PC-9 (cell line): ENCODE results near the gene NUDT6. TPM values are rescaled to one million over a fixed set of nuclear protein-coding genes. Genes with fewer than 3 reads are reported as not detected.
"Not testable (repeated sequence)": the region's sequence is repeated elsewhere in the genome, so short reads cannot be mapped to it uniquely, and the experiment has no call there.

Experiments used
- BruUV-seq: library from RNA; stranded (reverse); fragments of 400-500 nt; replicated peaks from 2 replicates; lab custom pipeline; 2021; lab: Mats Ljungman, UMichigan
- CTCF ChIA-PET: fragments of 300-600 bp; sonication (Branson Sonifier 250); formaldehyde crosslinking; loops from one replicate; lab custom pipeline; 2022; ENCODE audit warnings: antibody characterized with exemption; lab: Charles Lee
- POLR2A ChIA-PET: fragments of 300-600 bp; sonication (Branson Sonifier 250); formaldehyde crosslinking; loops from one replicate; lab custom pipeline; 2022; ENCODE audit warnings: antibody characterized with exemption; ENCODE audit not compliant: unreplicated experiment; lab: Charles Lee
- DNase-seq, 2 experiments: peaks; one replicate each; pipeline versions ENCODE4 v3.0.0 to v3.0.0-alpha.2; 2015 to 2022; ENCODE audit warnings: mixed read lengths in 1 of 2
- H2AFZ ChIP-seq: fragments of 200-600 bp; sonication (generic); 2 replicates; pipeline ENCODE4 v1.8.1; 2017; ENCODE audit warnings: antibody characterized with exemption
- H3F3A ChIP-seq: fragments of 200-600 bp; sonication (generic); 2 replicates; pipeline ENCODE4 v1.8.1; 2017; ENCODE audit warnings: antibody characterized with exemption, mild to moderate bottlenecking, low read depth; ENCODE audit not compliant: insufficient read depth
- H3K27ac ChIP-seq: fragments of 200-600 bp; sonication (generic); 2 replicates; pipeline ENCODE4 v1.6.1; 2016; ENCODE audit warnings: mixed run types
- H3K27me3 ChIP-seq: fragments of 200-600 bp; sonication (generic); 2 replicates; pipeline ENCODE4 v1.6.1; 2016; ENCODE audit warnings: low read depth, mixed run types; ENCODE audit not compliant: insufficient read depth
- H3K36me3 ChIP-seq: fragments of 200-600 bp; sonication (generic); 2 replicates; pipeline ENCODE4 v1.6.1; 2016; ENCODE audit warnings: low read depth, mixed run types
- H3K4me1 ChIP-seq: fragments of 200-600 bp; sonication (generic); replicated peaks from 2 replicates; pipeline ENCODE4 v1.6.1; 2016; ENCODE audit warnings: mixed run types; ENCODE audit not compliant: insufficient read depth
- H3K4me2 ChIP-seq: fragments of 200-600 bp; sonication (generic); 2 replicates; pipeline ENCODE4 v1.6.1; 2017; ENCODE audit warnings: mixed run types
- H3K4me3 ChIP-seq: fragments of 200-600 bp; sonication (generic); 2 replicates; pipeline ENCODE4 v1.6.1; 2016; ENCODE audit warnings: mixed run types
- H3K79me2 ChIP-seq: fragments of 200-600 bp; sonication (generic); 2 replicates; pipeline ENCODE4 v1.6.1; 2017; ENCODE audit warnings: low read depth, mixed run types
- H3K9me2 ChIP-seq: fragments of 200-600 bp; sonication (generic); 2 replicates; pipeline ENCODE4 v1.8.1; 2017; ENCODE audit warnings: mild to moderate bottlenecking; ENCODE audit not compliant: insufficient read depth
- H3K9me3 ChIP-seq: fragments of 200-600 bp; sonication (generic); 2 replicates; pipeline ENCODE4 v1.8.1; 2016; ENCODE audit warnings: low read depth; ENCODE audit not compliant: insufficient read depth
- H4K20me1 ChIP-seq: fragments of 200-600 bp; sonication (generic); 2 replicates; pipeline ENCODE4 v1.8.1; 2017; ENCODE audit not compliant: insufficient read depth
- EZH2 ChIP-seq: fragments of 200-600 bp; sonication (generic); IDR thresholded peaks from 2 replicates; pipeline ENCODE4 v1.8.0; 2017; ENCODE audit warnings: antibody characterized with exemption, low read depth
- intact Hi-C: fragments of 100-400 bp; cut with micrococcal nuclease; formaldehyde crosslinking; loops from one replicate; pipeline ENCODE4 v1.10.0; 2022; ENCODE audit not compliant: unreplicated experiment
- total RNA-seq: library from RNA; stranded (reverse); gene quantifications from 2 replicates; pipeline ENCODE4 v1.2.3, GENCODE V29; 2021
- TF ChIP-seq, protein P1 (sequence below): fragments of 200-600 bp; sonication (generic); conservative IDR thresholded peaks from 2 replicates; pipeline ENCODE4 v1.6.1; 2017; ENCODE audit warnings: mixed run types, antibody characterized with exemption, mild to moderate bottlenecking, moderate library complexity

Gene NUDT6
- total RNA-seq, 1 experiment from 2014 or later = 13.8 TPM

DNA sequence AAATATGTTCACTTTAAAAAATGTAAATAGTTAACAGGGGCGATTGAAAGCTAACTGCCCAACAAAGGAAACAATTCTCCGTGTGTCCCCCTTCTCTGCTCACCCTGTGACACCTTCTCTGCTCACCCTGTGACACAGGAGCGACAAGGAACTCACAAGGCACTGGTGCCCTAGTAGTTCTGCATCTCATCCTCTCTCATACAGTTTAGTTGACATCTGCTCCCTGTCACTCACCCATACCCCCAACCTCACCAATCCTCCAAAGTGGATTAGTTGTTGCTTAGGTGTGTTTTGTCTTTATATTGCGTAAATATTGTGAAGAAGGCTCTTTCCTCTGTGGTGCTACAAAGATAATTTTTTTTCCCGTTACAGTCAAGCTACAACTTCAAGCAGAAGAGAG, 46.4 kb downstream of the NUDT6 start:
- H3K27me3 ChIP-seq = no peaks in the 10 kb centered on the region
- no peaks in the 10 kb centered on the region for H3K36me3 ChIP-seq
- no peaks in the 10 kb centered on the region for H3K79me2 ChIP-seq
- H4K20me1 ChIP-seq = no peaks in the 10 kb centered on the region
- peaks cover 16% of the 10 kb centered on the region for H3K4me1 ChIP-seq
- intact Hi-C loops = no loop called here
- H3F3A ChIP-seq = no peaks in the 10 kb centered on the region
- ChIA-PET POLR2A (no interaction called here), CTCF (interaction anchor here (0.5 kb wide), 1 partner anchor 41 kb away, joined by 3 read pairs; no protein-coding TSS in a partner anchor)
- no peak overlapping the region for H3K4me3 ChIP-seq
- H3K27ac ChIP-seq = no peak overlapping the region
- no peak overlapping the region for H3K4me2 ChIP-seq
- DNase-seq = peak in 1 of 2 experiments; percentile 34
- H2AFZ ChIP-seq = peak overlapping the region; percentile 29; the same call in 1 of the 2 replicates
- H3K9me2 ChIP-seq = no peaks in the 10 kb centered on the region
- H3K9me3 ChIP-seq = no peaks in the 10 kb centered on the region
- no TSS peak for BruUV-seq
- TF ChIP-seq, protein P1, sequence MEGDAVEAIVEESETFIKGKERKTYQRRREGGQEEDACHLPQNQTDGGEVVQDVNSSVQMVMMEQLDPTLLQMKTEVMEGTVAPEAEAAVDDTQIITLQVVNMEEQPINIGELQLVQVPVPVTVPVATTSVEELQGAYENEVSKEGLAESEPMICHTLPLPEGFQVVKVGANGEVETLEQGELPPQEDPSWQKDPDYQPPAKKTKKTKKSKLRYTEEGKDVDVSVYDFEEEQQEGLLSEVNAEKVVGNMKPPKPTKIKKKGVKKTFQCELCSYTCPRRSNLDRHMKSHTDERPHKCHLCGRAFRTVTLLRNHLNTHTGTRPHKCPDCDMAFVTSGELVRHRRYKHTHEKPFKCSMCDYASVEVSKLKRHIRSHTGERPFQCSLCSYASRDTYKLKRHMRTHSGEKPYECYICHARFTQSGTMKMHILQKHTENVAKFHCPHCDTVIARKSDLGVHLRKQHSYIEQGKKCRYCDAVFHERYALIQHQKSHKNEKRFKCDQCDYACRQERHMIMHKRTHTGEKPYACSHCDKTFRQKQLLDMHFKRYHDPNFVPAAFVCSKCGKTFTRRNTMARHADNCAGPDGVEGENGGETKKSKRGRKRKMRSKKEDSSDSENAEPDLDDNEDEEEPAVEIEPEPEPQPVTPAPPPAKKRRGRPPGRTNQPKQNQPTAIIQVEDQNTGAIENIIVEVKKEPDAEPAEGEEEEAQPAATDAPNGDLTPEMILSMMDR = no peak
- no peak for TF ChIP-seq EZH2

DNA sequence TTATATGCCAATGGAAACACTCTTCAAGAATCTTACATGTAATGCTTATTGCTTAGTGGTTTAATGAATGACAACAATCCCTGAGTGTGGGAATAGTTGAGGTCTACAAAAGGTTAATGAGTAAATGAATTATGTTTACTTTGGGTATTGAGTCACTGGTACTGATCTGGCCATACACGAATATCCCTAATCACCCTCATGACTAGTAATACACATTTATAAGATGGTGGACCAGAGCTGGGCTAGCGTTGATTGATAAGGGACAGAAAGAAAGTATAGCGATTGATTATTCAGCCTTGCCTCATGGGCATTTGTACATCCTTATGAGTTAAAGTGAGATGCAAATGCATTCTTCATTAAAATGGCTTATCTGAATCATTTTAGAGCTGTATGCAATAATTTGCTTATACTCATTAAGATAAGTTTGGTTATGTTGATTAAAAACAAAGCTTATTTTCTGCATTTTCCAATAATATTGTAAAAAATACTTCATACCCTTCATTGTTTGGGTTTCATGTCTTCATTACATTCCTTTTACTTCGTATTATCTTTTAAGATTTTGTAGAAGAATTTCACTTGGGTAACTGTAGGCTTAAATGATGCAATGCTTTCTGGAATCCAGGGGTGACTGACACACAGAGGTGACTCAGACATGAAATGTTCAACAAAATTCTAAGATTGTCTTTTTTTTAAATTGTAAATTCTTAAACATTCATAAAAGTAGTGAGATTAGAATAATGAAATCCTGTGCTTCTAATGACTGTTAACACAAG, 48.4 kb downstream of the NUDT6 start:
- no peak overlapping the region for H2AFZ ChIP-seq
- CTCF ChIA-PET = interaction anchor here (0.6 kb wide), 1 partner anchor 430 kb away, joined by 3 read pairs; no protein-coding TSS in a partner anchor
- no peak for TF ChIP-seq EZH2
- TF ChIP-seq, protein P1 = no peak
- H3F3A ChIP-seq = no peaks in the 10 kb centered on the region
- no TSS peak for BruUV-seq
- H3K9me3 ChIP-seq = no peaks in the 10 kb centered on the region
- intact Hi-C loops = no loop called here
- no peak overlapping the region for H3K4me3 ChIP-seq
- H3K9me2 ChIP-seq = no peaks in the 10 kb centered on the region
- POLR2A ChIA-PET = interaction anchor here (0.5 to 1.2 kb wide), 2 partner anchors 76 to 1098 kb away, joined by 6 to 9 read pairs; no protein-coding TSS in a partner anchor
- peak overlapping the region; percentile 17; the same call in 1 of the 2 replicates for H3K27ac ChIP-seq
- peak; percentile 2 to 79 for DNase-seq
- H3K4me1 ChIP-seq = peaks cover 16% of the 10 kb centered on the region
- peak overlapping the region; percentile 9; the same call in 1 of the 2 replicates for H3K4me2 ChIP-seq
- H3K27me3 ChIP-seq = no peaks in the 10 kb centered on the region
- no peaks in the 10 kb centered on the region for H3K36me3 ChIP-seq
- H3K79me2 ChIP-seq = no peaks in the 10 kb centered on the region
- H4K20me1 ChIP-seq = no peaks in the 10 kb centered on the region

DNA sequence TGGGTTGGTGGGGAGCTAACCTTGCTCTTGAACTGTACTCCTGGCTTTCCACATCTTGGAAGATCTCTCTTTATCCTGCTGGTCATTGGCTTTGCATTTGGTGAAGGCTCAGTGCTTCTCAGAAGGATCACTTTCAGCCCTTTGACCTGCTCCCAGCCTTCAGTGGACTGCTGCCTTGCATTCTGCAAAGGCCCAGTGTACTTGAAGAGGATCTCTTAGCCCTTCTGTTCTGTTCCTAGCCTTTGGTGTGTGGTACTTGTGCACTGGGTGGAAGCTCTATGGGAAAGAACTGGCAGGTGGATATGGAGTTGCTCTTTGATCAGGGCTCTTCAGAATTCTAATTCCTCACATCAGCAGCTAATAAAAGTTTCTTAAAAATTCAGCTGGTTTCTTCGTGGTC, 49.3 kb downstream of the NUDT6 start:
- H3F3A ChIP-seq = no peaks in the 10 kb centered on the region
- BruUV-seq = no TSS peak
- DNase-seq = no peak
- H4K20me1 ChIP-seq = no peaks in the 10 kb centered on the region
- no peaks in the 10 kb centered on the region for H3K9me3 ChIP-seq
- TF ChIP-seq, protein P1 = no peak
- no peak for TF ChIP-seq EZH2
- H3K27me3 ChIP-seq = no peaks in the 10 kb centered on the region
- ChIA-PET CTCF (interaction anchor here (0.6 kb wide), 1 partner anchor 431 kb away, joined by 3 read pairs; no protein-coding TSS in a partner anchor), POLR2A (no interaction called here)
- no peak overlapping the region for H3K27ac ChIP-seq
- no peak overlapping the region for H2AFZ ChIP-seq
- intact Hi-C loops = no loop called here
- H3K4me3 ChIP-seq = no peak overlapping the region
- H3K9me2 ChIP-seq = no peaks in the 10 kb centered on the region
- H3K4me2 ChIP-seq = no peak overlapping the region
- no peaks in the 10 kb centered on the region for H3K79me2 ChIP-seq
- H3K4me1 ChIP-seq = peaks cover 16% of the 10 kb centered on the region
- no peaks in the 10 kb centered on the region for H3K36me3 ChIP-seq

DNA sequence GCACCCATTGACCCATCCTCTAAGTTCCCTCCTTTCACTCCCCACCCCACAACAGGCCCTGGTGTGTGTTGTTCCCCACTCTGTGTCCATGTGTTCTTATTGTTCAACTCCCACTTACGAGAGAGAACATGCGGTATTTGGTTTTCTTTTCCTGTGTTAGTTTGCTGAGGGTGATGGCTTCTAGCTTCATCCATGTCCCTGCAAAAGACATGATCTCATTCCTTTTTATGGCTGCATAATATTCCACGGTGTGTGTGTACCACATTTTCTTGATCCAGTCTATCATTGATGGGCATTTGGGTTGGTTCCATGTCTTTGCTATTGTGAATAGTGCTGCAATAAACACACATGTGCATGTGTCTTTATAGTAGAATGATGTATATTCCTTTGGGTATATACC, 54.2 kb downstream of the NUDT6 start:
- POLR2A ChIA-PET, intact Hi-C loops: not testable (repeated sequence)

More for the DNA sequence above, 54.2 kb downstream of the NUDT6 start:
- H3K27me3 ChIP-seq, H3F3A ChIP-seq, H3K79me2 ChIP-seq, H3K9me3 ChIP-seq, BruUV-seq, H3K27ac ChIP-seq, H4K20me1 ChIP-seq, H3K4me2 ChIP-seq, H3K4me3 ChIP-seq, H2AFZ ChIP-seq, H3K36me3 ChIP-seq, CTCF ChIA-PET, H3K4me1 ChIP-seq, H3K9me2 ChIP-seq: not testable (repeated sequence)
- DNase-seq = peak in 1 of 2 experiments; percentile 8
